HEK293 (cell line): ENCODE data around the gene TCIRG1.

Experiments used
- BCL11A ChIP-seq: fragments of 450-650 bp; formaldehyde crosslinking; IDR thresholded peaks from 2 replicates; pipeline ENCODE4 v1.5.1; 2016; ENCODE audit warnings: low read depth, missing biosample characterization, missing genetic modification characterization
- CTCF ChIP-seq: fragments of 450-650 bp; formaldehyde crosslinking; IDR thresholded peaks from 2 replicates; pipeline ENCODE4 v1.5.1; 2016; ENCODE audit warnings: missing biosample characterization, missing genetic modification characterization
- HIC1 ChIP-seq: fragments of 450-650 bp; formaldehyde crosslinking; IDR thresholded peaks from 2 replicates; pipeline ENCODE4 v1.5.1; 2016; ENCODE audit warnings: missing biosample characterization, missing genetic modification characterization
- HOXD13 ChIP-seq: sonication (generic); formaldehyde crosslinking; IDR thresholded peaks from 2 replicates; pipeline ENCODE4 v1.8.0; 2022; ENCODE audit warnings: missing genetic modification reagents, borderline replicate concordance
- INSM2 ChIP-seq: fragments of 450-650 bp; formaldehyde crosslinking; IDR thresholded peaks from 2 replicates; pipeline ENCODE4 v1.5.1; 2016; ENCODE audit warnings: missing biosample characterization, missing genetic modification characterization
- KLF7 ChIP-seq: fragments of 450-650 bp; formaldehyde crosslinking; IDR thresholded peaks from 2 replicates; pipeline ENCODE4 v1.5.1; 2016; ENCODE audit warnings: missing biosample characterization, missing genetic modification characterization, borderline replicate concordance
- MEIS1 ChIP-seq: sonication (generic); formaldehyde crosslinking; IDR thresholded peaks from 2 replicates; pipeline ENCODE4 v1.8.1; 2022; ENCODE audit warnings: missing genetic modification reagents, mild to moderate bottlenecking, borderline replicate concordance
- PATZ1 ChIP-seq: fragments of 450-650 bp; formaldehyde crosslinking; IDR thresholded peaks from 2 replicates; pipeline ENCODE4 v1.5.1; 2016; ENCODE audit warnings: missing biosample characterization, missing genetic modification characterization
- ZBTB48 ChIP-seq: fragments of 450-650 bp; formaldehyde crosslinking; IDR thresholded peaks from 2 replicates; pipeline ENCODE4 v1.5.1; 2016; ENCODE audit warnings: missing biosample characterization, missing genetic modification characterization
- ZBTB49 ChIP-seq: fragments of 450-650 bp; formaldehyde crosslinking; IDR thresholded peaks from 2 replicates; pipeline ENCODE4 v1.5.1; 2016; ENCODE audit warnings: missing biosample characterization, missing genetic modification characterization, low read depth
- ZBTB7A ChIP-seq: fragments of 450-650 bp; formaldehyde crosslinking; IDR thresholded peaks from 2 replicates; pipeline ENCODE4 v1.5.1; 2016; ENCODE audit warnings: low read depth, missing biosample characterization, missing genetic modification characterization
- ZNF157 ChIP-seq: fragments of 450-650 bp; formaldehyde crosslinking; IDR thresholded peaks from 2 replicates; pipeline ENCODE4 v1.5.1; 2016; ENCODE audit warnings: missing biosample characterization, missing genetic modification characterization
- ZNF19 ChIP-seq: fragments of 450-650 bp; formaldehyde crosslinking; IDR thresholded peaks from 2 replicates; pipeline ENCODE4; 2016; ENCODE audit warnings: missing biosample characterization, missing genetic modification characterization, low read depth
- ZNF239 ChIP-seq: fragments of 450-650 bp; formaldehyde crosslinking; IDR thresholded peaks from 2 replicates; pipeline ENCODE4 v1.5.1; 2016; ENCODE audit warnings: missing biosample characterization, missing genetic modification characterization
- ZNF280C ChIP-seq: fragments of 450-650 bp; formaldehyde crosslinking; IDR thresholded peaks from 2 replicates; pipeline ENCODE4 v1.5.1; 2016; ENCODE audit warnings: missing biosample characterization, missing genetic modification characterization
- ZNF280D ChIP-seq: fragments of 450-650 bp; formaldehyde crosslinking; IDR thresholded peaks from 2 replicates; pipeline ENCODE4 v1.5.1; 2016; ENCODE audit warnings: missing biosample characterization, missing genetic modification characterization
- ZNF350 ChIP-seq: fragments of 450-650 bp; formaldehyde crosslinking; IDR thresholded peaks from 2 replicates; pipeline ENCODE4 v1.5.0; 2017; ENCODE audit warnings: missing biosample characterization, mild to moderate bottlenecking, missing genetic modification characterization
- ZNF366 ChIP-seq: fragments of 450-650 bp; formaldehyde crosslinking; conservative IDR thresholded peaks from 2 replicates; pipeline ENCODE4 v1.5.1; 2016; ENCODE audit warnings: missing biosample characterization, missing genetic modification characterization
- ZNF37A ChIP-seq: fragments of 450-650 bp; IDR thresholded peaks from 2 replicates; pipeline ENCODE4 v1.5.1; 2018; ENCODE audit warnings: missing biosample characterization, missing genetic modification characterization
- ZNF404 ChIP-seq: fragments of 450-650 bp; formaldehyde crosslinking; IDR thresholded peaks from 2 replicates; pipeline ENCODE4 v1.5.1; 2017; ENCODE audit warnings: missing biosample characterization, missing genetic modification characterization
- ZNF555 ChIP-seq: fragments of 450-650 bp; formaldehyde crosslinking; conservative IDR thresholded peaks from 2 replicates; pipeline ENCODE4 v1.5.1; 2017; ENCODE audit warnings: missing biosample characterization, mild to moderate bottlenecking, missing genetic modification characterization, inconsistent platforms
- ZNF621 ChIP-seq: fragments of 450-650 bp; formaldehyde crosslinking; IDR thresholded peaks from 2 replicates; pipeline ENCODE4 v1.5.1; 2017; ENCODE audit warnings: missing biosample characterization, missing genetic modification characterization

The TCIRG1 gene

GRCh38 chr11:68003846-68004550 lies 34.8 kb upstream of the TCIRG1 start, which contains the start of gene UNC93B1 (continued):
- 0 out of 2 replicates have a peak, but pooled peaks have one; percentile 26 for TF ChIP-seq PATZ1 (tag by site-specific recombination)
- TF ChIP-seq ZNF555 (tag by site-specific recombination), result no peak
- no peak for TF ChIP-seq KLF7 (tag by site-specific recombination)
- TF ChIP-seq MEIS1 (CRISPR knock-in tag), result no peak
- no peak for TF ChIP-seq ZNF366 (tag by site-specific recombination)
- TF ChIP-seq BCL11A (tag by site-specific recombination), result no peak
- no peak for TF ChIP-seq ZNF621
- no peak for TF ChIP-seq ZNF157 (tag by site-specific recombination)
- no peak for TF ChIP-seq ZBTB7A (tag by site-specific recombination)
- no peak for TF ChIP-seq ZNF37A
- no peak for TF ChIP-seq ZNF19 (tag by site-specific recombination)
- TF ChIP-seq ZNF239, result no peak
- no peak for TF ChIP-seq ZBTB49 (tag by site-specific recombination)
- no peak for TF ChIP-seq ZNF280C
- TF ChIP-seq HIC1 (tag by site-specific recombination), result no peak
- TF ChIP-seq ZNF280D (tag by site-specific recombination), result no peak
- no peak for TF ChIP-seq ZBTB48
- TF ChIP-seq ZNF404 (tag by site-specific recombination), result no peak
- no peak for TF ChIP-seq INSM2 (tag by site-specific recombination)
- no peak for TF ChIP-seq CTCF (tag by site-specific recombination)
- no peak for TF ChIP-seq ZNF350
- TF ChIP-seq HOXD13 (CRISPR knock-in tag), result no peak
